HepG2 (cell line): ENCODE data around the gene PLEKHG2. TPM values are rescaled to one million over a fixed set of nuclear protein-coding genes. Genes with fewer than 3 reads are reported as not detected.
A peak's percentile ranks its signal among the peaks of the same experiment; 100 is the strongest.

Experiments
- ARNTL ChIP-seq: sonication (generic); formaldehyde crosslinking; IDR thresholded peaks from 2 replicates; pipeline ENCODE4 v1.4.0; 2020; ENCODE audit warnings: mild to moderate bottlenecking, missing genetic modification reagents
- ATAD3A ChIP-seq: sonication (generic); formaldehyde crosslinking; IDR thresholded peaks from 2 replicates; pipeline ENCODE4 v1.4.0; 2020; ENCODE audit warnings: missing genetic modification reagents
- DPF2 ChIP-seq: sonication (generic); formaldehyde crosslinking; IDR thresholded peaks from 2 replicates; pipeline ENCODE4 v1.4.0; 2020; ENCODE audit warnings: mild to moderate bottlenecking, low read depth, missing genetic modification reagents, borderline replicate concordance
- FLYWCH1 ChIP-seq: sonication (generic); formaldehyde crosslinking; IDR thresholded peaks from 2 replicates; pipeline ENCODE4 v1.8.1; 2023; ENCODE audit warnings: mild to moderate bottlenecking, missing genetic modification reagents
- FOSL1 ChIP-seq: sonication (generic); formaldehyde crosslinking; IDR thresholded peaks from 2 replicates; pipeline ENCODE4 v1.9.0; 2021; ENCODE audit warnings: missing genetic modification reagents, borderline replicate concordance
- GLI4 ChIP-seq: sonication (generic); formaldehyde crosslinking; IDR thresholded peaks from 2 replicates; pipeline ENCODE4 v1.5.1; 2020; ENCODE audit warnings: missing genetic modification reagents, mild to moderate bottlenecking, moderate library complexity, borderline replicate concordance
- GTF2F1 ChIP-seq: fragments of 150-350 bp; IDR thresholded peaks from 2 replicates; pipeline ENCODE4 v1.6.1; 2014; ENCODE audit warnings: low read length
- HMGXB4 ChIP-seq, 2 experiments: sonication (generic) in 1 of 2; formaldehyde crosslinking in 1 of 2; IDR thresholded peaks; 2 replicates each; pipeline versions ENCODE4 v1.4.0 to v1.6.1; 2018 to 2020; ENCODE audit warnings: missing genetic modification reagents in 2 of 2, borderline replicate concordance in 1 of 2, low read depth in 1 of 2, mild to moderate bottlenecking in 1 of 2, missing biosample characterization in 1 of 2
- KAT2B ChIP-seq: fragments of 150-350 bp; IDR thresholded peaks from 2 replicates; pipeline ENCODE4 v1.6.1; 2014; ENCODE audit warnings: low read depth, low read length, borderline replicate concordance
- MAF1 ChIP-seq: sonication (generic); formaldehyde crosslinking; IDR thresholded peaks from 2 replicates; pipeline ENCODE4 v1.5.0; 2020; ENCODE audit warnings: missing genetic modification reagents, borderline replicate concordance
- MATR3 ChIP-seq: sonication (generic); formaldehyde crosslinking; IDR thresholded peaks from 2 replicates; pipeline ENCODE4 v1.4.0; 2020; ENCODE audit warnings: missing genetic modification reagents
- MBNL3 ChIP-seq: fragments of 250-450 bp; sonication (Bioruptor Pico); conservative IDR thresholded peaks from 2 replicates; pipeline ENCODE4 v1.8.0; 2022; ENCODE audit warnings: mild to moderate bottlenecking, inconsistent platforms
- MEF2D ChIP-seq: sonication (generic); formaldehyde crosslinking; IDR thresholded peaks from 2 replicates; pipeline ENCODE4 v1.5.1; 2020; ENCODE audit warnings: mild to moderate bottlenecking, missing genetic modification reagents
- MXD1 ChIP-seq: sonication (generic); formaldehyde crosslinking; IDR thresholded peaks from 2 replicates; pipeline ENCODE4 v1.4.0; 2020; ENCODE audit warnings: mild to moderate bottlenecking, missing genetic modification reagents
- PCBP1 ChIP-seq: fragments of 200-400 bp; formaldehyde crosslinking; IDR thresholded peaks from 2 replicates; pipeline ENCODE4 v1.6.1; 2017; ENCODE audit warnings: mild to moderate bottlenecking, low read depth, low read length, borderline replicate concordance
- PHF20 ChIP-seq: sonication (generic); formaldehyde crosslinking; IDR thresholded peaks from 2 replicates; pipeline ENCODE4 v1.5.0; 2020; ENCODE audit warnings: mild to moderate bottlenecking, missing genetic modification reagents
- REPIN1 ChIP-seq: sonication (generic); formaldehyde crosslinking; IDR thresholded peaks from 2 replicates; pipeline ENCODE4 v1.8.0; 2022; ENCODE audit warnings: missing genetic modification reagents, low read depth, mild to moderate bottlenecking, borderline replicate concordance
- TCF7 ChIP-seq: sonication (generic); IDR thresholded peaks from 2 replicates; pipeline ENCODE4 v1.6.1; 2016; ENCODE audit warnings: antibody characterized with exemption, low read depth
- ZFP90 ChIP-seq: sonication (generic); formaldehyde crosslinking; IDR thresholded peaks from 2 replicates; pipeline ENCODE4 v1.8.0; 2022; ENCODE audit warnings: missing genetic modification reagents, mild to moderate bottlenecking, inconsistent platforms, borderline replicate concordance
- ZNF12 ChIP-seq: sonication (generic); formaldehyde crosslinking; IDR thresholded peaks from 2 replicates; pipeline ENCODE4 v1.5.0; 2020; ENCODE audit warnings: missing genetic modification reagents
- ZNF292 ChIP-seq: sonication (generic); formaldehyde crosslinking; IDR thresholded peaks from 2 replicates; pipeline ENCODE4 v1.8.1; 2022; ENCODE audit warnings: mild to moderate bottlenecking, low read depth, missing genetic modification reagents, borderline replicate concordance
- ZNF3 ChIP-seq: IDR thresholded peaks from 2 replicates; pipeline ENCODE4 v1.7.0; 2017; ENCODE audit warnings: inconsistent platforms
- ZNF446 ChIP-seq: sonication (generic); formaldehyde crosslinking; IDR thresholded peaks from 2 replicates; pipeline ENCODE4 v1.5.0; 2020; ENCODE audit warnings: mild to moderate bottlenecking, missing genetic modification reagents
- ZNF775 ChIP-seq: sonication (generic); formaldehyde crosslinking; IDR thresholded peaks from 2 replicates; pipeline ENCODE4 v1.4.0; 2020; ENCODE audit warnings: missing genetic modification reagents, mild to moderate bottlenecking, moderate library complexity, borderline replicate concordance
- ZNF800 ChIP-seq: sonication (generic); formaldehyde crosslinking; IDR thresholded peaks from 2 replicates; pipeline ENCODE4 v1.4.0; 2020; ENCODE audit warnings: missing genetic modification reagents
- polyA plus RNA-seq, 8 experiments: library from polyadenylated mRNA; depleted of rRNA in 3 of 8; stranded (reverse) in 7 of 8; unstranded in 1 of 8; fragments of >200 nt; fragmentation: Illumina TruSeq in 4 of 8; extraction: Trizol in 4 of 8; gene quantifications; 2 replicates each; pipeline versions ENCODE4 v1.2.1 to v1.2.3, GENCODE V29; 2011 to 2016; ENCODE audit warnings: low read depth in 4 of 8, missing spikeins in 1 of 8, mixed read lengths in 1 of 8; ENCODE audit not compliant: insufficient read depth in 1 of 8
- total RNA-seq, 5 experiments: library from RNA; depleted of rRNA; stranded (reverse); fragments of >200 nt; fragmentation: Illumina TruSeq; extraction: Trizol; gene quantifications; 2 replicates each; pipeline ENCODE4 v1.2.3, GENCODE V29; 2016; ENCODE audit warnings: low read depth in 1 of 5

The PLEKHG2 gene
- total and polyA plus RNA-seq, 2 of the 13 experiments (the other 11 are each of a cell fraction or from before 2014, with no cell fraction given), result 3.6 to 6.8 TPM

- TF ChIP-seq ZNF800 (no peak), FLYWCH1 (no peak), MXD1 (peak; percentile 70), REPIN1 (CRISPR knock-in tag) (peak; percentile 83), DPF2 (peak; percentile 79), MEF2D (CRISPR knock-in tag) (peak; percentile 85), ZNF775 (CRISPR knock-in tag) (no peak), TCF7 (no peak), MATR3 (CRISPR knock-in tag) (no peak), ATAD3A (CRISPR knock-in tag) (no peak), FOSL1 (CRISPR knock-in tag) (0 out of 2 replicates have a peak, but pooled peaks have one; percentile 81), GTF2F1 (0 out of 2 replicates have a peak, but pooled peaks have one; percentile 13), ARNTL (CRISPR knock-in tag) (peak; percentile 88), ZNF12 (no peak; the same call in 1 of the 2 replicates), MBNL3 (CRISPR knock-in tag) (no peak), PHF20 (CRISPR knock-in tag) (0 out of 2 replicates have a peak, but pooled peaks have one; percentile 43), ZNF3 (CRISPR knock-in tag) (no peak), KAT2B (no peak), ZNF446 (CRISPR knock-in tag) (no peak), GLI4 (CRISPR knock-in tag) (peak; percentile 36; the same call in 1 of the 2 replicates), HMGXB4 (CRISPR knock-in tag; IDR thresholded peaks at IDR 0.05; ENCODE audit: borderline replicate concordance in 1 of 2, low read depth in 1 of 2) (peak; percentile 50 to 93; a peak in 2 of 4 replicates), PCBP1 (no peak), ZNF292 (CRISPR knock-in tag) (peak; percentile 96; the same call in 1 of the 2 replicates), ZFP90 (CRISPR knock-in tag) (no peak; the same call in 1 of the 2 replicates), MAF1 (CRISPR knock-in tag) (no peak)
Measured at GRCh38 chr19:39401549-39402345, 10.7 kb upstream of the PLEKHG2 start (continued).
